ENCODE measurements around the gene TEX44.
"Not testable (repeated sequence)": the region's sequence is repeated elsewhere in the genome, so short reads cannot be mapped to it uniquely, and the experiment has no call there.

Gene TEX44
- total RNA-seq, result 0 reads per million in 2 donors

- no peak for DNase-seq
Observed at GRCh38 chr2:231592636-231593145, at the start of gene TEX44. TSS of gene TEX44 (plus strand) at chr2:231592864. CDS start at chr2:231592952, 88 bp downstream.

- DNase-seq, result peak in 3 of 5 experiments; percentile 28 to 96 (median 44)
Observed at GRCh38 chr2:231545105-231545902, 47.4 kb upstream of the TEX44 start.

- no peak for DNase-seq
Observed at GRCh38 chr2:231546014-231546715, 46.5 kb upstream of the TEX44 start.

- DNase-seq, result no peak
Observed at GRCh38 chr2:231547315-231548110, 45.2 kb upstream of the TEX44 start.

GRCh38 chr2:231548752-231549151 lies 43.9 kb upstream of the TEX44 start:
- DNase-seq, result no peak

GRCh38 chr2:231549446-231550239 lies 43.0 kb upstream of the TEX44 start:
- DNase-seq, result no peak

GRCh38 chr2:231552752-231553151 lies 39.9 kb upstream of the TEX44 start:
- DNase-seq, result no peak

- no peak for DNase-seq
Observed at GRCh38 chr2:231554327-231554726, 38.3 kb upstream of the TEX44 start.

GRCh38 chr2:231554748-231555545 lies 37.7 kb upstream of the TEX44 start:
- no peak for DNase-seq

- not testable (repeated sequence) for DNase-seq
Observed at GRCh38 chr2:231556496-231556895, 36.2 kb upstream of the TEX44 start.

- DNase-seq, result no peak
Observed at GRCh38 chr2:231556981-231557380, 35.7 kb upstream of the TEX44 start.

- peak in 3 of 5 experiments; percentile 48 to 89 (median 66) for DNase-seq
Observed at GRCh38 chr2:231557571-231558217, 35.0 kb upstream of the TEX44 start.

GRCh38 chr2:231563378-231563961 lies 29.2 kb upstream of the TEX44 start:
- DNase-seq, result peak in 2 of 5 experiments; percentile 14 to 38

- DNase-seq, result no peak
Observed at GRCh38 chr2:231565887-231566594, 26.6 kb upstream of the TEX44 start.

GRCh38 chr2:231567159-231567558 lies 25.5 kb upstream of the TEX44 start:
- DNase-seq, result no peak

- DNase-seq, result no peak
Observed at GRCh38 chr2:231568098-231568784, 24.4 kb upstream of the TEX44 start.

GRCh38 chr2:231568785-231569435 lies 23.8 kb upstream of the TEX44 start:
- no peak for DNase-seq

GRCh38 chr2:231570915-231571314 lies 21.7 kb upstream of the TEX44 start:
- not testable (repeated sequence) for DNase-seq
